Nephron (organoid): ENCODE data around the gene ARHGEF6.
"Not testable (repeated sequence)": the region's sequence is repeated elsewhere in the genome, so short reads cannot be mapped to it uniquely, and the experiment has no call there.

Source experiments
- H3K27ac Mint-ChIP-seq, 3 experiments: 2 replicates each; pipeline ENCODE4 v1.8.0; 2020; ENCODE audit warnings: mixed read lengths in 3 of 3, mild to moderate bottlenecking in 2 of 3, moderate library complexity in 1 of 3
- H3K27me3 Mint-ChIP-seq: 2 replicates; pipeline ENCODE4 v1.8.0; 2021; ENCODE audit warnings: low read depth, mild to moderate bottlenecking, moderate library complexity, mixed read lengths
- H3K36me3 Mint-ChIP-seq: 2 replicates; pipeline ENCODE4 v1.8.0; 2020; ENCODE audit warnings: low read depth, mixed read lengths
- H3K4me1 Mint-ChIP-seq: 2 replicates; pipeline ENCODE4 v1.8.0; 2020; ENCODE audit warnings: mixed read lengths
- H3K4me3 Mint-ChIP-seq, 3 experiments: 2 replicates each; pipeline ENCODE4 v1.8.0; 2020; ENCODE audit warnings: mild to moderate bottlenecking in 3 of 3, mixed read lengths in 3 of 3, moderate library complexity in 2 of 3
- H3K9me3 Mint-ChIP-seq: 2 replicates; pipeline ENCODE4 v1.8.0; 2020; ENCODE audit warnings: mixed read lengths
- TF ChIP-seq, protein P1 (sequence below), 3 experiments: fragments of 200-600 bp; sonication (generic); IDR thresholded peaks; one replicate each; pipeline ENCODE4 v1.5.0; 2021; ENCODE audit warnings: antibody characterized with exemption in 3 of 3; ENCODE audit not compliant: unreplicated experiment in 3 of 3

Gene ARHGEF6

DNA sequence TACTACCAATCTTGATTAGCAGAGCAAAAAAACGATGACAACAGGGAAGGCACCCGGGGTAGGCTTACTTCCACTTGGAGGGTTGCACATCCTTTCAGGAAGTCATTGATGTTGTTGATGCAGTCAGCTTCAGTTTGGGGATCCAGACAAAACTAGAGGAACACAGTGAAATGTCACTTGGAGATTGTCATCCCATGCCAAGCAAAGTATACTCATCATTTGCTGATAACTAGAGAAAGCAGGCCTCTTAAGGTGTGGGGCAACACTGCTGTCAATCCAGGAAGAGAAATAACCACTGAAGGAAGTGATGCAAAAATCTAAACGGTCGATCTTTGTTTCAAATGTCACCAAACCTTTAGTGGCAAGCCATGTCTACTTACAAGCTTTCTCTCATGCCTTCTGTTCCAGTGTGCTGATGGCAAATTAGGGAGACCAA, 1.4 kb downstream of the ARHGEF6 start:
- Mint-ChIP-seq H3K4me3 (no peak overlapping the region), H3K4me1 (peaks cover 14% of the 10 kb centered on the region), H3K36me3 (no peaks in the 10 kb centered on the region), H3K27me3 (no peaks in the 10 kb centered on the region), H3K27ac (no peak overlapping the region), H3K9me3 (peaks cover 5% of the 10 kb centered on the region)
- TF ChIP-seq, protein P1, sequence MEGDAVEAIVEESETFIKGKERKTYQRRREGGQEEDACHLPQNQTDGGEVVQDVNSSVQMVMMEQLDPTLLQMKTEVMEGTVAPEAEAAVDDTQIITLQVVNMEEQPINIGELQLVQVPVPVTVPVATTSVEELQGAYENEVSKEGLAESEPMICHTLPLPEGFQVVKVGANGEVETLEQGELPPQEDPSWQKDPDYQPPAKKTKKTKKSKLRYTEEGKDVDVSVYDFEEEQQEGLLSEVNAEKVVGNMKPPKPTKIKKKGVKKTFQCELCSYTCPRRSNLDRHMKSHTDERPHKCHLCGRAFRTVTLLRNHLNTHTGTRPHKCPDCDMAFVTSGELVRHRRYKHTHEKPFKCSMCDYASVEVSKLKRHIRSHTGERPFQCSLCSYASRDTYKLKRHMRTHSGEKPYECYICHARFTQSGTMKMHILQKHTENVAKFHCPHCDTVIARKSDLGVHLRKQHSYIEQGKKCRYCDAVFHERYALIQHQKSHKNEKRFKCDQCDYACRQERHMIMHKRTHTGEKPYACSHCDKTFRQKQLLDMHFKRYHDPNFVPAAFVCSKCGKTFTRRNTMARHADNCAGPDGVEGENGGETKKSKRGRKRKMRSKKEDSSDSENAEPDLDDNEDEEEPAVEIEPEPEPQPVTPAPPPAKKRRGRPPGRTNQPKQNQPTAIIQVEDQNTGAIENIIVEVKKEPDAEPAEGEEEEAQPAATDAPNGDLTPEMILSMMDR (IDR thresholded peaks at IDR 0.05; ENCODE audit: unreplicated experiment in 3 of 3): no peak

DNA sequence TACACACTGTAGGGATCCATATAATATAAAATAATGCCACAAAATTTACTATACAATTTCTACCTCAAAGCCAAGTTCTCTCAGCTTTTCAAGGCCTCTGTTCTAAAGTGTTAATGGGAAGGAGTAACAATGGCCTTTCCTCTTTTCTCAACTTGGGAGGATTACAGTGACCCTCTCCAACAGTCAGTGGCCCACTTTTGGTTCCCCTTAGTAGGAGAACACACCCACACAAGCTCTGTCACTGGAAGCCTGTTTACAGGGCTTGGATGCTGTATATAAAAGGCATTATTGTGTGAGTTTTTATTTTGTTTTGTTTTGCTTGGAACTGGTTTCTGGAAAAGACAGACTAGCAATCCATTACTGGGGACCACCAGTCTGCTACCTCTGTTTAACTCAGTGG, 1.8 kb downstream of the ARHGEF6 start:
- Mint-ChIP-seq H3K9me3 (peaks cover 5% of the 10 kb centered on the region), H3K4me1 (peaks cover 14% of the 10 kb centered on the region), H3K27ac (no peak overlapping the region), H3K27me3 (no peaks in the 10 kb centered on the region), H3K4me3 (no peak overlapping the region), H3K36me3 (no peaks in the 10 kb centered on the region)
- TF ChIP-seq, protein P1 (IDR thresholded peaks at IDR 0.05; ENCODE audit: unreplicated experiment in 3 of 3): no peak

DNA sequence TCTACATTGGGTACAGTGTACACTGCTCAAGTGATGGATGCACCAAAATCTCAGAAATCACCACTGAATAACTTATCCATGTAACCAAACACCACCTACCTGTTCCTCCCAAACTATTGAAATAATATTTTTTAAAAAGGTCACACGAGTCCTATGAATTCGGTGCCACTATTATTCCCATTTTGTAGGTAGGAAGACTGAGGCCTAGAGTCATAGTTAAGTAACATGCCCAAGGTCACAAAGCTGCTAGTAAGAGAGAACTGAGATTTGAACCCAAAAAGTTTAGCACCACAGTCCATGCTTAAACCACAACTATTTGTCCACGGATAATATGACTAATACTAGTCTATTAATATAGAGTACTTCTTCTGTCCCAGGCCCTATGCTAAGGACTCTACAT, 2.7 kb downstream of the ARHGEF6 start:
- no peaks in the 10 kb centered on the region for H3K36me3 Mint-ChIP-seq
- peaks cover 10% of the 10 kb centered on the region for H3K9me3 Mint-ChIP-seq
- peaks cover 4% of the 10 kb centered on the region for H3K27me3 Mint-ChIP-seq
- peaks cover 14% of the 10 kb centered on the region for H3K4me1 Mint-ChIP-seq
- TF ChIP-seq, protein P1 (IDR thresholded peaks at IDR 0.05; ENCODE audit: unreplicated experiment in 3 of 3): no peak
- no peak overlapping the region for H3K4me3 Mint-ChIP-seq
- no peak overlapping the region for H3K27ac Mint-ChIP-seq

DNA sequence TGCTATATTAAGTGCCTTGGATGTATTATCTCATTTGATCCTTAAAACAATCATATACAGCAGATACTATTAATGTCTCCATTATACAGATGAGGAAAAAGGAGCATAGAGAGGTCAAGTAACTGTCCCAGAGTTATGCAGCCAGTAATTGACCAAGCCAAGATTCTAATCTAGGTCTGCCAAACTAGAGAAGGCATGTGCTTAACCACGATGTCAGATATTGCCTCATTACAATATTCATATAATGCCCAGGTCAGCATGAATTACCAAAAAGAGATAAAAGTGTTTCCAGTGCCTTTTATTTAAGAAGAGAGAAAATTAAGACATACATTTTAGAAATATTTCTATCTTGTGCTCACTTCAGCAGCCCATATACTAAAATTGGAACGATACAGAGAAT, 7.1 kb downstream of the ARHGEF6 start:
- H3K36me3 Mint-ChIP-seq: no peaks in the 10 kb centered on the region
- H3K4me1 Mint-ChIP-seq: peaks cover 6% of the 10 kb centered on the region
- no peak overlapping the region for H3K4me3 Mint-ChIP-seq
- TF ChIP-seq, protein P1 (IDR thresholded peaks at IDR 0.05; ENCODE audit: unreplicated experiment in 3 of 3): no peak
- peaks cover 14% of the 10 kb centered on the region for H3K9me3 Mint-ChIP-seq
- peaks cover 4% of the 10 kb centered on the region for H3K27me3 Mint-ChIP-seq
- H3K27ac Mint-ChIP-seq: no peak overlapping the region

DNA sequence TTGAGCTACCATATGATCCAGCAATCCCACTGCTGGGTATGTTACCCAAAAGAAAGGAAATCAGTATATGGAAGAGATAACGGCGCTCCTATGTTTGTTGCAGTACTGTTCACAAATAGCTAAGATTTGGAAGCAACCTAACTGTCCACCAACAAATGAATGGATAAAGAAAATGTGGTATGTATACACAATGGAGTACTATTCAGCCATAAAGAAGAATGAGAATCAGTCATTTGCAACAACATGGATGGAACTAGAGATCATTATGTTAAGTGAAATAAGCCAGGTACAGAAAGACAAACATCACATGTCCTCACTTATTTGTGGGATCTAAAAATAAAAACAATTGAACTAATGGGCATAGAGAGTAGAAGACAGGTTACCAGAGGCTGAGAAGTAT, 8.9 kb downstream of the ARHGEF6 start:
- H3K27ac Mint-ChIP-seq, H3K4me3 Mint-ChIP-seq: not testable (repeated sequence)

DNA sequence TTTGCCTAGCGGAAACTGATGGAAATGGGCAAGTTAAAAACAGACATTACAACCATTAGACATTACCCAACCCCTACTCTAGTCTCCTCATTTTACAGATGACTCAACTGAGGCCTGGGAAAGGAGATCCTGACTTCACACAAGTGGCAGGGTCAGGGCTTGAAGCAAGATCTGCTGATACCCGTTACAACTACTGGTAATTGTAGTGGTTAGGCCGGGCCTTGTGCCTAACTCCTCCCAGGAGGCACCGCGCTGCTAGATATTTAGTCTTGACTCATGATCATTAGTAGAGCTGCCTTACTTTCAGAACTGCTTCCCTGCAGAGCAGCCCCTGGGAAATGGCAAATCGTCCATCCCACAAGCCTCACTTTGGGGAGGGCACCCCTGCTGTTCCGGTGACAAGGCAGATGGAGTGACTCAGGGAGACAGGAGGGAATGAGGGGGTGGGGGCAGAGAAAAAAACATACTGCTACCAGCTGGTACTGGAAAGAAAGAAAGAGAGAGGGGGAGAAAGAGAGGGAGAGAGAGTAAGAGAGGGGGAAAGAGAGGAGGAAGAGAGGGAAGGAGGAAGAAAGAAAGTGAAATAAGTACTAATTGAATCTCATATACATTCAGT, 12.2 kb downstream of the ARHGEF6 start:
- no peaks in the 10 kb centered on the region for H3K36me3 Mint-ChIP-seq
- TF ChIP-seq, protein P1 (IDR thresholded peaks at IDR 0.05; ENCODE audit: unreplicated experiment in 3 of 3): no peak

More for the DNA sequence above, 8.9 kb downstream of the ARHGEF6 start:
- H3K9me3 Mint-ChIP-seq: peaks cover 14% of the 10 kb centered on the region
- H3K36me3 Mint-ChIP-seq, H3K4me1 Mint-ChIP-seq, H3K27me3 Mint-ChIP-seq: not testable (repeated sequence)

More for the DNA sequence above, 12.2 kb downstream of the ARHGEF6 start:
- Mint-ChIP-seq H3K27ac (no peak overlapping the region), H3K27me3 (peaks cover 4% of the 10 kb centered on the region), H3K9me3 (peaks cover 10% of the 10 kb centered on the region), H3K4me1 (no peaks in the 10 kb centered on the region), H3K4me3 (peak overlapping the region; percentile 75 to 83 (median 80))
